Measurements from ENCODE around the gene CYP4V2. TPM values are rescaled to one million over a fixed set of nuclear protein-coding genes. Genes with fewer than 3 reads are reported as not detected.

The CYP4V2 gene
- 10 to 100 TPM; 14.3 to 28.8 (median 24.1) TPM for polyA plus RNA-seq (ENCODE audit: insufficient read length in 4 of 4)

DNA sequence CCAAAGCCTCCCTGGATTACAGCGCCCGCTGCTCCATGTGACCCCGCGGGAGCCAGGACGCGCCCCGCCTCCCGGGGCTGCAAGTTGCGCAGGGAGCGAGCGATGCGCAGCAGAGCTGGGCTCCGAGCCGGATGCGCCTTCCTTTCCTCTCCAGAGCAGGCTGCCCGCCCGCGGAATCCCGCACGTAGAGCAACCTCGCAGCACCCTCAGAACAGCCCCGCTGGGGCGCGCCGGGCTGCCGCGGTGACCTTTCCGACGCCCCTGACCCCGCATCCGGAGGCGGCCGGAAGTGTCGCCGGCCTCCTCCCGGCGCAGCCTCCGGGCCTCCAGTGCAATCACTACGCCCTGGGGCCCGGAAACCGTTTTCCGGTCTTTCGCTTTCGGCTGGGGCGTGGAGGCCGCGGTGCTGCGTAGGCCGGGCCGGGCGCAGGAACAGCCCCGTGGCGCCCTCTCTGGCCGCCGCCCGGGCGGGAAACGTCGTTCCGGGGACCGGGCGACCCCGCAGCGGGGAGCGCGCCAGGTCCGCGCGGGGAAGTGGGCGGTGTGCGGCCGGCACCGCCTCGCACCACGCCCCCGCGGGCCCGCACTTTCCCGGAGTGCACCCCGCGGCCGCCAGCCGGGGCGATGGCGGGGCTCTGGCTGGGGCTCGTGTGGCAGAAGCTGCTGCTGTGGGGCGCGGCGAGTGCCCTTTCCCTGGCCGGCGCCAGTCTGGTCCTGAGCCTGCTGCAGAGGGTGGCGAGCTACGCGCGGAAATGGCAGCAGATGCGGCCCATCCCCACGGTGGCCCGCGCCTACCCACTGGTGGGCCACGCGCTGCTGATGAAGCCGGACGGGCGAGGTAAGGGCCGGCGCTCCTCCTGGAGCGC lies at the start of gene CYP4V2:
TSS of gene CYP4V2 (plus strand) at position 368 of the 866 bp plus-strand sequence. CDS start at position 625, 257 bp downstream.
- DNase-seq (ENCODE audit: low read depth in 4 of 4, low spot score in 2 of 4) = peak in 3 of 4 donors; percentile 44 to 70 (median 59)

DNA sequence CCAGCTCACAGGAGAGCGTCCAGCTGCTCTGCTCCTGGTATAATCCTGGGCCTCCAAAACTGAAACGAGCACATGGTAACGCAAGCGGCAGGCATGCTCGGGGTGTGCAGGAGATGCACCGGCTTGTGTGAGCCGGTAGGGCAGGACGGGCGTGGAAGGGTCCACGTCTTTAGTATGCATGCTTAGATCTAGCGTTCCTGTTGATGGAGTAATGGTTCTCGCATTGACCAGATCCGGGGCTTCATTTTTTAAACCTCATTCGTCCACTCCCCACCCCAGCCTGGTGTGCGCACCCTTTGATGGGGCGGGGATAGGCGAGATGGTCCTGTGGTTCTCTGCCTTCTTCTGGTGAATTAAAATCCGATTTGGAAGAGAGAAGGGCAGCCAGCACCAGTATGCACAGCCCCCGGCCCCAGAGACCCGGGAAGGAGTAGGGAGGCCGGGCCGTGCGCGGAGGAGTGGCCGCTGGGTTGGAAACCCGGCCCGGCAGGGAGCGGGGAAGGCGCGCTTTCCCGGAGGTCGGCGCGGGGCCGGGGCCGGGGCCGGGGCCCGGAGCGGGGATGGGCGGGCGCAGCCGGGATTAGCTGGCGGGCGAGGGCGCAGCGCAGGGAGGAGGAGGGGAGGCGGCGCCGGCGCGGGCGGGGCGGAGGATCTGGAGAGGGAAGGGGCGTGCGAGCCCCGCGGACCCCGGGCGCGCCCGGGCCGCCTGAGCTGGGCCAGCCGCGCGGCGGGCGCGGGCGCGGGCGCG lies 47.0 kb upstream of the CYP4V2 start:
- peak in 1 of 4 donors; percentile 58 for DNase-seq (ENCODE audit: low read depth in 4 of 4, low spot score in 2 of 4)

DNA sequence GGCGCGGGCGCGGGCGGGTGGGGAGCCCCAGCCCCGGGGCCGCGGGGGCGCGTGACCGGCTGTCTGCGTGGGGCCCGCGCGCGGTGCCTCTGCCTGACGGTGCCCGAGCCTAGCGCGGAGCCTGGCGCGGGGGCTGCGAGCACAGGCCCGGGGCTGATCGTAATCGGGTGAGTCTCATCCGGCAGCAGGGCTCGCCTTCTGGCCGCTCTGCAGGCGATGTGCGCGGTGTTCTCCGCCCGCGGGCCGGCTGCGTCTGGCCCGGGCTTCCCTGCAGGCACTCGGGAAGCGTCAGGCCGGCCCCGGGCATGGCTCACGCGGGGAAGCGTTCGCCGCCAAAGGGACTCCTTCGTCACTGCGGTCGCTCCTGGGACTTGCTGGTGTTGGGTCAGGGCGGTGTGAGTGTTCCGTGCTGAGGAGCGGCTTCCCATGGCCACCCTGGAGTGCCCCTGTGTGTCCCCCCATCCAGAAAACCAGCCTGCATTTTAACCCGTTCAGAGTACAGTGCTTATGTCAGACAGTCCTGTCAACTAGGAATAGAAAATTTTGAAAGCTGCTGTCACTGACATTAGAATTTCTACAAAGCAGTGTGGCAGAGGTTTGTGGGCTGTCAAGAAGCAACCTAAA lies 46.3 kb upstream of the CYP4V2 start:
- peak in 1 of 4 donors; percentile 40 for DNase-seq (ENCODE audit: low read depth in 4 of 4, low spot score in 2 of 4)

DNA sequence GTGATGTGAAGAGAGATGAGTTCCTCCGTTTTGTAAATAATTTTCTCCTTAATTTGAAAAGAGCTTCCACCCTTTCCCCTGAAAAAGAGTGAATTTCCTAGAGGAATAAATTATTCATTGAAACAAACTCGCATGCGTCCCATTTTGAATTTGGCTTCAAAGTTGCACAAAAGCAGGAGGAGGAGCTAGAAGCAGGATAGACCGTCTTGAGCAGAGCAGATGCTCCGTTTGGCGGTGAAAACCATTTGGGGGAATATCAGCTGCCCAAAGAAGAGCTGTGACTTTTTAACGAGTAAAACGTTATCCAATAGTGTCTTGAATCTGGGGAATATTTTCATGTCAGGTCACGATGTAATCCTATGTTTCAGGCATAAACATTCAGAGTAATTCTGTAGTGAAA lies 44.9 kb upstream of the CYP4V2 start:
- DNase-seq (ENCODE audit: low read depth in 4 of 4, low spot score in 2 of 4) = no peak

DNA sequence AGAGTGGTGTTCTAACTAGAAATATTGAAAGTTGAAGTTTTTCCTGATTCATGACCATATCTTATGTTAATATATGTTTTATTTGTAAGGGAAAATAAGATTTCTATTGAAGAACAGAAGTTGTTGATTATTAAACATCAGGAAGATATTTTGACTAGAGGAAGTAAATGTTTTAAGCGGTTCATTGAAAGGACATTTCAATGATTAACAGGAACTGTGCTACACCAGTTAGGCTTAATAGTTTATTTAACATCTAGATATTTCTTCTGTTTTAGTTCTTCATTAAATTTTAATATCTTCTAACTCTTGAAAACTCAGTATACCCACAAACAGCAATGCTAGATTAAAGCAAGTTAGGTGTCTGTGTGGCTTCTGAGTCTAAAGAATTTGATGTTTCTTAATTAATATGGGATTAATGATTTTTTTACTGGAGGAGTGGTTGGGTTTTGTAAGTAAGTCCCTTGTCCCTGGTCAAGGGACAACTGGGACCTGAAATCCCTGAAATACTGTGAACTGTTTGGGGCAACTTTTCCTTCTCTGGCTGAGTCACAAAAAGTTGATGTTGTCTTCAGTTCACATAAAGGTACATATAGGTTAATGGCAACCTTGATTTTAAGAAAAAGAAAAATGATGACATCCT lies 42.9 kb upstream of the CYP4V2 start:
- peak in 1 of 4 donors; percentile 28 for DNase-seq (ENCODE audit: low read depth in 4 of 4, low spot score in 2 of 4)

DNA sequence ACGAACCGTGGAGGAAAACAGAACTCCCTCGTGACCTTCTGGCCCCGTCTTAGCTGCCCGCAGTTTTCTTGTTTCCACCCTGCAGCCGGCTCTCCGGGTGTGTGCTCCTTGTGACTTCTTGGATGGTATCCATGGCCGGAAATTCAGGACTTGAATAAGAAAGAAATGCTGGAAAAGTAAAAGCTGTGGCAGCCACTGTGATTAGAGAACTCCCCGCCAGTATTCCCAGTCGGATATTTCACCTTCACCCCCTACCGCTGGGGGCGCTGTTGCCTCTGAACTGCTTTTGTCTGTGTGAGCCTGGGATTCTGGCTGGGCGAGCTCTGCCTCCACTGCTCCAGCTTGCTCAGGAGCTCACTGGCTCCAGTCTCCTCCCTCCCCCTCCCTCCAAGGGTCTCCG lies 41.5 kb upstream of the CYP4V2 start:
- DNase-seq (ENCODE audit: low read depth in 4 of 4, low spot score in 2 of 4) = peak in 1 of 4 donors; percentile 37

DNA sequence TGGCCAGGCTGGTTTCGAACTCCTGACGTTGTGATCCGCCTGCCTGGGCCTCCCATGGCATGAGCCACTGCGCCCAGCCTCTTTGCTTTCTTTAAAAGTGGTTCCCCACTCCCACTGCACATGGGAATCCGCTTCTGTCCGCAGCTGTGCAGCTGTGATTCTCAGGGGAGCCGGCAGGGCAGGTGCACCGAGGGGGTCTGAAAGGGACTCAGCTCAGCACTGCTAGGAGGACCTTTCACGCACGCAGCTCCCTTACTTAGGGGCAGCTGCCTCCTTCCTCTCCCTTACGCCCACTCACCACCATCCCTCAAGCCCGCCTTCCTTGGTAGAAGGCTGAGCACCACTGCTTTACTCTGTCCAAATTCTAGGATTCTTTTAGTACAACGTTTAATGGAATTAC lies 40.4 kb upstream of the CYP4V2 start:
- no peak for DNase-seq (ENCODE audit: low read depth in 4 of 4, low spot score in 2 of 4)

DNA sequence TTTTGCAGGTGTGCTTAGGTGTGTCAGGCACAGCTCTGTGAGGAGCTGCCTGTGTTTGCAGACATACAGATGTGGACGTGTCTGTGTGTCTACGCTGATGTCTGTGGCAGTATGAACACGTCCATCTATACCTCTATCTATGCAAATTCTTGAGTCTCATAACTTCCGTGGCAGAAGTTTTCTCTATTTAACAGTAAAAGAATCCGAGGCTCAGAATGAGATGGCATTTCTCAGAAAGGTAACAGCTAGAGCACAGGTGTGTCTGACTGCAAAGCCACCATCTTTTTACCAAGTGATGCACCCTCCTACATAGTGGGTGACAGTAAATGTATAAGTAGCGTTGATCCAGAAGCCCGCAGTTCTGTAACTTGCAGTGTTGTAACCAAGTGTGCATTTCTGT lies 39.9 kb upstream of the CYP4V2 start:
- no peak for DNase-seq (ENCODE audit: low read depth in 4 of 4, low spot score in 2 of 4)

DNA sequence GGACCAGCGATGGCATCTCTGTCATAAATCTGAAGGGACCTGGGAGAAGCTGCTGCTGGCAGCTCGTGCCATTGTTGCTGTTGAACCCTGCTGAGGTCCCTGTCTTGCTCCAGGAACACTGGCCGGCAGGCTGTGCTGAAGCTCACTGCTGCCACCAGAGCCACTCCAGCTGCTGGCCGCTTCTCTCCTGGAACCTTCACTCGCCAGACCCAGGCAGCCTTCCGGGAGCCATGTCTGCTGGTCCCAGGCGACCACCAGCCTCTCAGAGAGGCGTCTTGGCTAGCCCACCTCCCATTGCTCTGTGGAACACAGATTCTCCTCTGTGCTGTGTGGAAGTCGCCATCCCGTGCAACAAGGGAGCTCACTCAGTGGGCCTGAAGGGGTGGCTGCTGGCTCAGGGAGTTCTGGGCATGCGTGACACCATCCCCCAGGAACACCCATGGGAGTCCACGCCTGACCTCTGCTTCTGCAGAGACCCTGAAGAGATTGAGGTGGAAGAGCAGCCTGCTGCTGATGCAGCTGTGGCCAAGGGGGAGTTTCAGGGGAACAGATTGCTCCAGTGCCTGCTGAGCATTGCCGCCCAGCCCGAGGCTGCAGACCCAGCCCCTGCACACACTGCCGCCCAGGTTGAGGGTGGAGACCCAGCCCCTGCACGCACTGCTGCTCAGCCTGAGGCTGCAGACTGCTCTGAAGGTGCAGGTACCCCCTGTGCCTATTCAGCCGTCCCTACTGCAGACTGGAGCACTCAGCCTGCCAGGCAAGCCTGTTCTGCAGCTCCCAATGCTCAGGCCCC lies 33.1 kb upstream of the CYP4V2 start:
- DNase-seq (ENCODE audit: low read depth in 4 of 4, low spot score in 2 of 4) = peak in 1 of 4 donors; percentile 29

DNA sequence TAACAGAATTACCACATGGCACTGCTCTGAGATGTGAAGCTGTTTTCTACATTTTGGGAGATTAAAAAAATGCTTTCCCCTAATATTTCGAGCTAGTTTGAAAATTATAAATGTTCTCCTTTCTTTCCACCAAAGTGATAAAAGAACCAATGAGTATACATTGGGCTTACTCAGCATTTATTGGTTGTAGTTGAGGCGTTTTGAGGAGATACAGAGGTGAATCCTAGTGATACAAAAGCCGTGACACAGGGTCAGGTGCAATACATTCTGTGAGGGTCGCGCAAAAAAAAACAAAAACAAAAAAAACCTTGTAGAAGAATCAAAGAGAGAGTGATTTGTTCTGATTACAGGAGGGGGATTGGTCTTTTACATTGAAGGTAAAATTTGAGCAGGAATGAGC lies 32.4 kb upstream of the CYP4V2 start:
- DNase-seq (ENCODE audit: low read depth in 4 of 4, low spot score in 2 of 4) = no peak

DNA sequence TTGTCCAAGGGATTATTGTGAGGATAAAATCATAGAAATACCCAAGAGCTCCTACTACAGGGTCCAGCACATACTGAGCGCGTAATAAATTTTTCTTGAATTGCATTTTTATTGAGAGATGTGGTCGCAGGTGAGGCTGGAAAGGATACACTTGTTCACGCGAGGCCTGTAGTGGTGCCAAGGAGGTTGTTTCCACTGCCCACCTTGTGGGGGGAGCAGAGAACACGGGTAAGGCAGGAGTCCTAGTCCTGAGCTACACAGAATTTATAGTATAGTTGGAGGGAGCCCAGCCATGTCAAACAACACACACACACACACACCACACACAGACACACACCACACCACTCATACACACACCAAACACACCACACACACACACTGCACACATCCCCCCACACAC lies 31.8 kb upstream of the CYP4V2 start:
- DNase-seq (ENCODE audit: low read depth in 4 of 4, low spot score in 2 of 4) = no peak

DNA sequence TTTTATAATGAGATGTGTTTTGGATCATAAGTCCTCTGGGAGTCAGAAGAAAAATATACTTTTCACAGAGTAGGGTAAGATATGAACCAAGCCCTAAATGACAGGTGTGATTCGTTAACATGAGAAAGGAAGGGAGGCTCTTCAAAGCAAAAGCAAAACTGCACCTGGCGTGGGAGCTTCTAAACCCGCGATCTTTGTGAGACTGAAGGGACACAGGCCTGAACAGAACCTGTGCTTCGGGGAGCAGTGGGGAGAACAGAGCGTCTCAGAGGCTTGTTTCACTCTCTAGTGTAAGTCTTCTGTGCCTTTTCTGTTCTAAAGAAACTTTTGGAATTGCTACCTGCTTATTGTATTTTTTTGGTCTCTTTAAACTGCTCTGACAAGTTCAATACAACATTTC lies 30.2 kb upstream of the CYP4V2 start:
- DNase-seq (ENCODE audit: low read depth in 4 of 4, low spot score in 2 of 4) = no peak

DNA sequence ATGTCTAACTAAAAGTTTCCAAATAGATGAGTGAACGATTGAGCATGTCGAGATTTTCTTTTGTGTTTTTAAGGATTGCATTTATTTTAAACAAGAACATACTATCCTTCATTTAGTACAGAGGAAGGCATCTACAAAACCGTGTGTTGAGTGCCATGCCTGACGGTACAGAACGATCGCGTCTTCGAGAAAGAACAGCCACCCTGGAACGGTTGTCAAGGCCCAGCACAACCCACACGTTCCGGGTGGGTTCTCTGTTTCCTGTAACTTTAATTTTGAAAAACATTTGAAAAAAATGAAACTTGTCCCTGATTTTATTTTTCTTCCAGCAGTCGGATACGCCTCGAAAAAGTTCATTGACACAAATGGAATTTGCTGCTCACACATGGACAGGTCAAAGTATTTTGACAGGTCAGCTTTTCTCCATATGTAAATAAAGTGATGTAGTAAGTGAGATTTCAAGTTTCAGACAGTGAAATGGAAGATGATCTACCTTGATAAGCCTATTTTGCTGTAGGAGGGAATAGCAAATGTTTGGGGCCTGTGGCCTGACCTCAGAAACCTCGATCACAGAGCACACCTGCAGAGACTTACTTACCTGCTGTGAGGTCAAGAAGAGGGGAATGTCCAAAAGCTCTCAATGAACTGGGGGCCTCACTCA lies 24.4 kb upstream of the CYP4V2 start:
- DNase-seq (ENCODE audit: low read depth in 4 of 4, low spot score in 2 of 4) = no peak

DNA sequence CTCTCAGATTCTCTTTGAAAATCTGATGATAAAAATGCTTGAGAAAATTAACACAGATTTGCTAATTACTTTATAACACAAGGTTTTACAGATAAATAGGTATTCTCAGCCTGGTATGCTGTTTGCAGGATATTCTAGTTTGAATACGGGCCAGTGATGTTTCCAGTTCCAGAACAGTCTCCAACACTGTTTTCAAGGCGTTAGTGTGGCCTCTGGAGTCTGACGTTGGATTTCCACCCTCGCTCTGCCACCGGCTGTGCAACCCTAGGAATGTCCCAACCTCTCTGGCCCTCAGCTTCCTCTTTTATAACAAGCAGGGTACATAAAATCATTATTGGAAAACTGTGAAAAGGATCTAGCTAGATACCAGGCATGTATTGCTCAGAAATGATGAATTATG lies 23.8 kb upstream of the CYP4V2 start:
- no peak for DNase-seq (ENCODE audit: low read depth in 4 of 4, low spot score in 2 of 4)

DNA sequence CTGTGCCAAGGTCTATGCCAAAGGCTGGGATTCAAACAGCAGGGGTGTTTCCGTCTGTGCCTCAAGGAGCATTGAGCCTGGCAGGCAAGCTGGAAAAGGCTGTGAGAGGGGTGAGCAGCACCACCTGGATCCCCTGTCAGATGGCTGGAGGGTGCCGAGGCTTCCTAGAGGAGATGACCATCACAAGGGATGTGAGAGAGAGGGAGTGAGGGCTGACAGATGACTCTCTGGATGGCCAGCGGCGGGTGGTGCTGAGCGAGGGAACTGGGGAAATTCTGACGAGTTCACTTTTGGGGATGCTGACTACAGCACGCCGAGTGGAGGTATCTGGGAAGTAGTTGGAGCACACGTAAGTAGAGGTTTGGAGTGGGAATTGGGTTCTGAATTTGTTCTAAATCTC lies 22.6 kb upstream of the CYP4V2 start:
- no peak for DNase-seq (ENCODE audit: low read depth in 4 of 4, low spot score in 2 of 4)

DNA sequence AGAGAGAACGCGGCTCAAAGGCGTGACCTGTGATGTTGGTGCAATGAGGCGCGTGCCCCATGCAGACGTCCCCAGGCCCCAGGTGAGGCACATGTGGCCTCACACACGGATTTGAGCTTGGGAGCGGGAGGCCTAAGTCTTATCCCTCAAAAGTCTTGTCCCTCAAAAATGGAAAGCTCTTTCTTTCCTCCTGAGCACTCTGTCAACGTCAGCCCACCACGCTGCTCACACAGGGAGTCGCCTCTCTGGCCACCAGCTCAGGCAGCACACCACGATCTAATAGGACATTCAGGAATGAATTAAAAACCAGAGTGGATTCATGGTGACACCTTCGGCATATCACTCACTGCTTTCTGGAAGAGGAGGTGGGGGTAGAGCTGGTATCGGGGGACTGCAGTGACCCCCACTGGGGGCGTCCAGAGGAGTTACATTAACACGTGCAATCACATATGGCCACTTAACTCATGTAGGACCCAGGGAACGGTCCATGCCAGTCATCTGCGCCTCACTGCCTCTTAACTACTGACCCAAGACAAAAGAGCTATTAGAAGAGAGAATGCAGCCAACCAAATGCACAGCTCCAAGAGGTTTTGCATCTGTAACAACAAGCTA lies 21.9 kb upstream of the CYP4V2 start:
- no peak for DNase-seq (ENCODE audit: low read depth in 4 of 4, low spot score in 2 of 4)

DNA sequence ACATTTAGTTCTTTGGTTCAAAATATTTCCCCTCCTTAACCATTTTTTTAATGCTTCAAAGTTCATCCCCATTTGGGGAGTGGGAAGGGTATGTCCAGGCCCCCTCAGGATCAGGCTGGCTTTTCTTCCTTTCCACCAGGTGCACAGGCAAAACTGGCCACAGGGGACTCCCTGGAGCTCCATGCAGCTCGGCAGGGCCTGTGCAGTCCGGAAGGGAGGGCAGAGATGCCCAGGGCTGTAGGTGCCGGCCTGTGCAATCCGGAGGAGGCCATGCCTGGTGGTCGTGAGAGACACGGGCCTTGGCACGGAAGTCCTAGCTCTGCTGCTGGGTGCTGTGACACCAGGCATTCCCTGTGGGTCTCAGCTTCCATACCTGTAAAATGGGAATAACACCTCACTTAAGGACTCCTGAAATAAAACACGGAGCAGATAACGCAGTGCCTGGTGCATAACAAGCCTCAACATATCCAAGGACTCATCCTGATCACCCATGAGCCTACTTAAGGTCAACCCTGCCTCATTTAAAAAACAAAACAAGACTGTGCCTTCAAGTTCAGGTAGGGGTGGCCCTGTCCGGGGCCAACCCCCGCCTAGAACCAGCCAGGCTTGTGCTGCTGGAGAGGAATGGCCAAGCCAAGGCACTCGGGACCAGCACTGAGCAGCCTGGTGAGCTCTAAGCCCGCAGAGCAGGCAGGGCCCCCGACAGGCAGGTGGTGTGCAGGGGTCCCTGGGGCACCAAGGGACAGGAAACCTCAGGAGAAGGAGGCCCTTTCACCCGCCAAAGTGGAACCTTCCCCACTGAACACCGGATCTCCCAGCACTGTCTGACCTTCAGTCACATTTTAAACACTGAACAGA lies 21.2 kb upstream of the CYP4V2 start:
- DNase-seq (ENCODE audit: low read depth in 4 of 4, low spot score in 2 of 4) = no peak

DNA sequence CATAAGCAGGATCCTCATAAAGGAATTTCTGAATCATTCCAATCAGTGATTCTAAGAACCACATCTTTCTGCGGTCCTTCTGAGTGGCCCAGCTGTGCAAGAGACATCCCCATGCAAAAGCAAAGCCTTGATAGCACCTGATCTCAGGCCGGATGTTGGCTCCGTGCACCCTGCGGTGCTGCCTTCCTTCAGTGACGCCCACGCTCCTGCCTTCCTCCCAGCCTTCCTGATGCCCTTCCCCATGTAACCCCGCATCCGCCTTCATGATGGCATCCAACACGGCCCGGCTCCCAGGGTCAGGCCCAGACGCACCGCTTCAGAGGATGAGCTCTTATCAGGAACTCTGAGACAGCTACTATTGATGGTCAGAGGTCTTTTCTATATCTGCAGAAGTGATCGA lies 20.4 kb upstream of the CYP4V2 start:
- no peak for DNase-seq (ENCODE audit: low read depth in 4 of 4, low spot score in 2 of 4)

Measured in left renal cortex interstitium (tissue), 4 donors.